Neural cell (in vitro differentiated cells): Measurements from ENCODE around the gene HACE1. TPM values are rescaled to one million over a fixed set of nuclear protein-coding genes. Genes with fewer than 3 reads are reported as not detected.

Experiments used
- polyA plus RNA-seq: library from polyadenylated mRNA; depleted of rRNA; stranded (reverse); fragments of >200 nt; gene quantifications from 2 replicates; pipeline ENCODE4 v1.2.3, GENCODE V29; 2014
- small RNA-seq, 3 experiments: library from RNA; depleted of rRNA; stranded (forward); fragments of <200 nt; gene quantifications; one replicate each; pipeline ENCODE3, GENCODE V24; 2012

The HACE1 gene
- polyA plus RNA-seq, 1 donor from 2014 or later, result 70.6 TPM

Small RNA genes lying within 50 kb of the gene (small RNA-seq; reads per million reads assigned to genes)
- gene RNU6-897P, result 0 reads per million in 3 experiments

Other genes with a start within 250 kb of the HACE1 start
- gene LIN28B, start 97.2 kb upstream of the HACE1 start, polyA plus RNA-seq, result 17.4 and 19.1 TPM in 2 replicates